A549 (cell line): ENCODE measurements around the gene MVK. TPM values are rescaled to one million over a fixed set of nuclear protein-coding genes. Genes with fewer than 3 reads are reported as not detected.

Source experiments
- ATAC-seq, 2 experiments: fragments of 200-7000 bp in 1 of 2; fragments of >200 bp in 1 of 2; cut with Nextera tagmentation in 1 of 2; cut with Tn5 transposase in 1 of 2; 3 replicates each; pipeline versions ENCODE4 v1.8.0 to v1.9.1; 2018 to 2020; ENCODE audit warnings: mild to moderate bottlenecking in 1 of 2, moderate library complexity in 1 of 2
- CTCF ChIA-PET: fragments of 300-600 bp; sonication (Branson Sonifier 250); formaldehyde crosslinking; extraction: SDS; loops from one replicate; lab custom pipeline; 2021; ENCODE audit warnings: antibody characterized with exemption, inconsistent platforms; lab: Yijun Ruan, JAX
- POLR2A ChIA-PET: fragments of 350-600 bp; formaldehyde crosslinking; extraction: SDS; loops from one replicate; lab custom pipeline; 2021; ENCODE audit warnings: antibody characterized with exemption, inconsistent platforms; lab: Yijun Ruan, JAX
- DNase-seq, 2 experiments: peaks; one replicate each; pipeline versions ENCODE4 v3.0.0 to v3.0.0-alpha.2; 2011 to 2016; ENCODE audit warnings: low read depth in 1 of 2, low spot score in 1 of 2
- FAIRE-seq: peaks from 2 replicates; lab custom pipeline; 2011; peaks lifted over from hg19 to GRCh38; lab: Jason Lieb, UNC
- H3K27ac ChIP-seq, 2 experiments: fragments of >200 bp; sonication (Bioruptor Twin); formaldehyde crosslinking; 3 replicates each; pipeline ENCODE4 v1.5.1; 2016 to 2017
- H3K4me1 ChIP-seq: fragments of >200 bp; sonication (Bioruptor Twin); formaldehyde crosslinking; 3 replicates; pipeline ENCODE4 v1.6.1; 2016
- H3K4me2 ChIP-seq: fragments of >200 bp; sonication (Bioruptor Twin); formaldehyde crosslinking; 3 replicates; pipeline ENCODE4 v1.6.1; 2016
- H3K4me3 ChIP-seq: fragments of >200 bp; sonication (Bioruptor Twin); formaldehyde crosslinking; 3 replicates; pipeline ENCODE4 v1.5.1; 2016
- H3K9me3 ChIP-seq: fragments of >200 bp; sonication (Bioruptor Twin); formaldehyde crosslinking; 3 replicates; pipeline ENCODE4 v1.6.1; 2016
- BHLHE40 ChIP-seq: IDR thresholded peaks from 2 replicates; pipeline ENCODE4 v1.6.1; 2012; ENCODE audit warnings: low read depth, low read length, inconsistent platforms
- CBX2 ChIP-seq: fragments of 200-600 bp; sonication (generic); IDR thresholded peaks from 2 replicates; pipeline ENCODE4 v1.6.1; 2016; ENCODE audit warnings: low read depth, mild to moderate bottlenecking, borderline replicate concordance
- CBX8 ChIP-seq: fragments of 200-600 bp; sonication (generic); IDR thresholded peaks from 2 replicates; pipeline ENCODE4 v1.6.1; 2016
- CEBPB ChIP-seq, 2 experiments: fragments of >200 bp in 1 of 2; sonication (Bioruptor Twin) in 1 of 2; formaldehyde crosslinking in 1 of 2; IDR thresholded peaks; 2 replicates each; pipeline ENCODE4 v1.6.1; 2012 to 2016
- CHD4 ChIP-seq: fragments of 200-600 bp; sonication (generic); IDR thresholded peaks from 2 replicates; pipeline ENCODE4 v1.6.1; 2016; ENCODE audit warnings: antibody characterized with exemption, mild to moderate bottlenecking, borderline replicate concordance
- ESRRA ChIP-seq: fragments of 150-350 bp; IDR thresholded peaks from 2 replicates; pipeline ENCODE4 v1.6.1; 2014; ENCODE audit warnings: mild to moderate bottlenecking, low read length, borderline replicate concordance
- FOSB ChIP-seq: fragments of 250-450 bp; sonication (Bioruptor Pico); IDR thresholded peaks from 2 replicates; pipeline ENCODE4 v1.5.0; 2020; ENCODE audit warnings: mild to moderate bottlenecking, moderate library complexity
- FOSL2 ChIP-seq, 2 experiments: fragments of 450-650 bp in 1 of 2; fragments of >200 bp in 1 of 2; sonication (Bioruptor Twin) in 1 of 2; formaldehyde crosslinking; IDR thresholded peaks; 2 replicates each; pipeline versions ENCODE4 v1.5.0 to v1.6.1; 2016 to 2020; ENCODE audit warnings: mild to moderate bottlenecking in 1 of 2, moderate library complexity in 1 of 2
- HDAC2 ChIP-seq: fragments of 200-600 bp; sonication (generic); IDR thresholded peaks from 2 replicates; pipeline ENCODE4 v1.6.1; 2016
- HOXB13 ChIP-seq: fragments of 250-450 bp; sonication (Bioruptor Pico); IDR thresholded peaks from 2 replicates; pipeline ENCODE4 v1.5.0; 2020; ENCODE audit warnings: low read depth, mild to moderate bottlenecking, moderate library complexity
- JUN ChIP-seq, 2 experiments: fragments of >200 bp; sonication (Bioruptor Twin); formaldehyde crosslinking; IDR thresholded peaks; 2 replicates in 1 of 2; 3 replicates in 1 of 2; pipeline ENCODE4 v1.6.1; 2016 to 2017
- JUNB ChIP-seq: fragments of >200 bp; sonication (Bioruptor Twin); formaldehyde crosslinking; IDR thresholded peaks from 2 replicates; pipeline ENCODE4 v1.6.1; 2016
- KDM1A ChIP-seq: fragments of 200-600 bp; sonication (generic); IDR thresholded peaks from 2 replicates; pipeline ENCODE4 v1.6.1; 2016; ENCODE audit warnings: low read depth, mild to moderate bottlenecking
- KDM5A ChIP-seq: fragments of 200-600 bp; sonication (generic); IDR thresholded peaks from 2 replicates; pipeline ENCODE4 v1.6.1; 2016; ENCODE audit warnings: antibody characterized with exemption, mild to moderate bottlenecking
- MAZ ChIP-seq: fragments of 150-350 bp; IDR thresholded peaks from 2 replicates; pipeline ENCODE4 v1.6.1; 2014; ENCODE audit warnings: antibody characterized with exemption, low read depth, low read length, borderline replicate concordance
- NFE2L2 ChIP-seq: fragments of 150-350 bp; conservative IDR thresholded peaks from 2 replicates; pipeline ENCODE4 v1.6.1; 2014; ENCODE audit warnings: low read length
- NR3C1 ChIP-seq: fragments of >200 bp; sonication (Bioruptor Twin); formaldehyde crosslinking; IDR thresholded peaks from 3 replicates; pipeline ENCODE4 v1.6.1; 2017
- POLR2AphosphoS2 ChIP-seq: conservative IDR thresholded peaks from 2 replicates; pipeline ENCODE4 v1.6.1; 2012; ENCODE audit warnings: low read length, improper control_type of control experiment, inconsistent platforms
- RAD21 ChIP-seq, 2 experiments: fragments of >200 bp in 1 of 2; sonication (Bioruptor Twin) in 1 of 2; formaldehyde crosslinking in 1 of 2; IDR thresholded peaks in 1 of 2; conservative IDR thresholded peaks in 1 of 2; 2 replicates in 1 of 2; 3 replicates in 1 of 2; pipeline ENCODE4 v1.6.1; 2012 to 2018; ENCODE audit warnings: inconsistent platforms in 1 of 2
- RCOR1 ChIP-seq: fragments of 150-350 bp; IDR thresholded peaks from 2 replicates; pipeline ENCODE4 v1.6.1; 2014; ENCODE audit warnings: antibody characterized with exemption, low read length, low read depth
- RNF2 ChIP-seq: fragments of 200-600 bp; sonication (generic); IDR thresholded peaks from 2 replicates; pipeline ENCODE4 v1.6.1; 2016; ENCODE audit warnings: low read depth, mild to moderate bottlenecking, antibody characterized with exemption, moderate library complexity, borderline replicate concordance
- WGBS: methylation state at CpG from one replicate; pipeline ENCODE4 v1.1.6; 2017; ENCODE audit errors: missing lambda C conversion rate; 5-methylcytosine and 5-hydroxymethylcytosine counted together
- polyA plus RNA-seq, 4 experiments: library from polyadenylated mRNA; depleted of rRNA in 3 of 4; stranded (reverse); fragments of >200 nt; fragmentation: RNase III in 1 of 4; extraction: RNeasy Plus Mini Kit Qiagen cat#74134 plus additional on column Dnase treatment in 1 of 4; gene quantifications; 2 replicates in 3 of 4; 3 replicates in 1 of 4; pipeline ENCODE4 v1.2.3, GENCODE V29; 2011 to 2017
- TF ChIP-seq, protein P1 (sequence below): fragments of 150-350 bp; IDR thresholded peaks from 2 replicates; pipeline ENCODE4 v1.6.1; 2014; ENCODE audit warnings: low read depth, mild to moderate bottlenecking, low read length
- TF ChIP-seq, protein P2 (sequence below): fragments of >200 bp; sonication (Bioruptor Twin); formaldehyde crosslinking; IDR thresholded peaks from 2 replicates; pipeline ENCODE4 v1.6.1; 2016
- TF ChIP-seq, protein P3 (sequence below): fragments of 250-450 bp; sonication (Bioruptor Pico); IDR thresholded peaks from 2 replicates; pipeline ENCODE4 v1.5.0; 2020; ENCODE audit warnings: low read depth, mild to moderate bottlenecking, moderate library complexity
- TF ChIP-seq, protein P4 (sequence below): fragments of 250-450 bp; sonication (Bioruptor Pico); IDR thresholded peaks from 2 replicates; pipeline ENCODE4 v1.5.0; 2021; ENCODE audit warnings: mild to moderate bottlenecking, moderate library complexity, borderline replicate concordance

The MVK gene
- polyA plus RNA-seq, 2 of the 4 experiments (the other 2 are of a cell fraction) = 5.9 to 14.8 TPM

DNA sequence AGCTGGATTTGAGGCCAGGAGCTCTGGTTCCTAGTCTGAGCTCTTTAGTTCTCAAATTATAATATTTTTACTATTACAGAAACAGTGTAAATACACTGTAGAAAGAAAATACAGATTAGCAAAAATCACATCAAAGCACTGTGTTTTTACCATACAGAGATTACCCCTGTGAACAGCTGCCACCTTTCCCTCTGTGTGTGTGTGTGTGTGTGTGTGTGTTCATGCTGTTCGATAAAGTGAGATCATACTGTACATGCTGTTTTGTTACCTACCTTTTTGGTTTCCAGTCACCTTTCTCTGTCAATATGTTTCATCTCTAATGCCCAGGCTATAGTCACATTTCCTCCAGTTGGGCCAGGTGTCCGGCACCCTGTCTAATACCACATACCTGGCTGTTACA is 26.9 kb downstream of the MVK start:
- Histone ChIP-seq H3K27ac (no peak overlapping the region), H3K4me2 (no peak overlapping the region), H3K9me3 (no peaks in the 10 kb centered on the region), H3K4me3 (no peak overlapping the region), H3K4me1 (peaks cover 4% of the 10 kb centered on the region)
- no peak for FAIRE-seq
- POLR2A ChIA-PET = no interaction called here
- 82% methylated on average over 2 of the region's 2 CpGs for WGBS
- no peak for ATAC-seq
- DNase-seq = no peak
- TF ChIP-seq HOXB13 (CRISPR knock-in tag) = no peak
- TF ChIP-seq NR3C1 = no peak
- TF ChIP-seq JUNB = no peak
- no peak for TF ChIP-seq CHD4
- TF ChIP-seq NFE2L2 = no peak
- no peak for TF ChIP-seq FOSL2 (IDR thresholded peaks at IDR 0.05)
- TF ChIP-seq FOSL2 (CRISPR knock-in tag; IDR thresholded peaks at IDR 0.05) = no peak
- TF ChIP-seq CBX8 = no peak
- no peak for TF ChIP-seq POLR2AphosphoS2
- no peak for TF ChIP-seq CBX2
- no peak for TF ChIP-seq RNF2
- TF ChIP-seq, protein P1, sequence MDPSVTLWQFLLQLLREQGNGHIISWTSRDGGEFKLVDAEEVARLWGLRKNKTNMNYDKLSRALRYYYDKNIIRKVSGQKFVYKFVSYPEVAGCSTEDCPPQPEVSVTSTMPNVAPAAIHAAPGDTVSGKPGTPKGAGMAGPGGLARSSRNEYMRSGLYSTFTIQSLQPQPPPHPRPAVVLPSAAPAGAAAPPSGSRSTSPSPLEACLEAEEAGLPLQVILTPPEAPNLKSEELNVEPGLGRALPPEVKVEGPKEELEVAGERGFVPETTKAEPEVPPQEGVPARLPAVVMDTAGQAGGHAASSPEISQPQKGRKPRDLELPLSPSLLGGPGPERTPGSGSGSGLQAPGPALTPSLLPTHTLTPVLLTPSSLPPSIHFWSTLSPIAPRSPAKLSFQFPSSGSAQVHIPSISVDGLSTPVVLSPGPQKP = no peak
- no peak for TF ChIP-seq FOSB (CRISPR knock-in tag)
- TF ChIP-seq KDM1A = no peak
- TF ChIP-seq, protein P2, sequence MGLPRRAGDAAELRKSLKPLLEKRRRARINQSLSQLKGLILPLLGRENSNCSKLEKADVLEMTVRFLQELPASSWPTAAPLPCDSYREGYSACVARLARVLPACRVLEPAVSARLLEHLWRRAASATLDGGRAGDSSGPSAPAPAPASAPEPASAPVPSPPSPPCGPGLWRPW = no peak
- TF ChIP-seq CEBPB (IDR thresholded peaks at IDR 0.05) = no peak
- TF ChIP-seq, protein P3, sequence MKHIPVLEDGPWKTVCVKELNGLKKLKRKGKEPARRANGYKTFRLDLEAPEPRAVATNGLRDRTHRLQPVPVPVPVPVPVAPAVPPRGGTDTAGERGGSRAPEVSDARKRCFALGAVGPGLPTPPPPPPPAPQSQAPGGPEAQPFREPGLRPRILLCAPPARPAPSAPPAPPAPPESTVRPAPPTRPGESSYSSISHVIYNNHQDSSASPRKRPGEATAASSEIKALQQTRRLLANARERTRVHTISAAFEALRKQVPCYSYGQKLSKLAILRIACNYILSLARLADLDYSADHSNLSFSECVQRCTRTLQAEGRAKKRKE = no peak
- CTCF ChIA-PET = interaction anchor here (0.8 to 10.4 kb wide), 9 partner anchors 8 to 175 kb away, joined by 3 to 162 read pairs (median 34); partner anchors contain the start of gene FAM222A

DNA sequence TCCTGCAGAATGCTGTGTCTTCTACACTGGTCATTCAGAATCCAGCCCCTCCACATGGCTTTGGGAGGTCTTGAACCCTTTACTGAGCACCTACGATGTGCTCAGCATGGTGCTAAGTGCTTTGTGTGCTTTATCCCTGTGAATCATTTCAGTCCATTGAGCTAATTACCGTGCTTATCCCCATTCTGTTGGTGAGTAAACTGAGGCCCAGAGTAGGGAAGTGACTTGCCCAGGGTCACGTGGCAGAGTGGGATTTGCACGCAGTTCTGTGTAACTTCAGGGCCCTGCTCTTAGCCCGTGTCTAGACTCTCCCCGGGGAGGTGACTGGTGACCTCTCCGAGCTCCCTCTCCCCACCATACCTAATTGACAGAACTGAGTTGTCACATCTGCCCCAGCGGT is 27.4 kb downstream of the MVK start:
- Histone ChIP-seq H3K4me1 (peaks cover 4% of the 10 kb centered on the region), H3K27ac (no peak overlapping the region), H3K4me2 (no peak overlapping the region), H3K9me3 (no peaks in the 10 kb centered on the region), H3K4me3 (no peak overlapping the region)
- ATAC-seq = no peak
- CTCF ChIA-PET = interaction anchor here (1.4 to 10.4 kb wide), 5 partner anchors 8 to 175 kb away, joined by 3 to 162 read pairs (median 54); partner anchors contain the start of gene FAM222A
- TF ChIP-seq RAD21 (conservative IDR thresholded peaks at IDR 0.05 in 1 of 2, IDR thresholded peaks at IDR 0.05 in 1 of 2) (no peak), ESRRA (no peak), CEBPB (IDR thresholded peaks at IDR 0.05) (no peak), BHLHE40 (no peak), CHD4 (no peak), HDAC2 (no peak), JUN (IDR thresholded peaks at IDR 0.05) (no peak), FOSB (CRISPR knock-in tag) (no peak), KDM1A (no peak), KDM5A (no peak), RCOR1 (no peak), MAZ (no peak)
- TF ChIP-seq, protein P4, sequence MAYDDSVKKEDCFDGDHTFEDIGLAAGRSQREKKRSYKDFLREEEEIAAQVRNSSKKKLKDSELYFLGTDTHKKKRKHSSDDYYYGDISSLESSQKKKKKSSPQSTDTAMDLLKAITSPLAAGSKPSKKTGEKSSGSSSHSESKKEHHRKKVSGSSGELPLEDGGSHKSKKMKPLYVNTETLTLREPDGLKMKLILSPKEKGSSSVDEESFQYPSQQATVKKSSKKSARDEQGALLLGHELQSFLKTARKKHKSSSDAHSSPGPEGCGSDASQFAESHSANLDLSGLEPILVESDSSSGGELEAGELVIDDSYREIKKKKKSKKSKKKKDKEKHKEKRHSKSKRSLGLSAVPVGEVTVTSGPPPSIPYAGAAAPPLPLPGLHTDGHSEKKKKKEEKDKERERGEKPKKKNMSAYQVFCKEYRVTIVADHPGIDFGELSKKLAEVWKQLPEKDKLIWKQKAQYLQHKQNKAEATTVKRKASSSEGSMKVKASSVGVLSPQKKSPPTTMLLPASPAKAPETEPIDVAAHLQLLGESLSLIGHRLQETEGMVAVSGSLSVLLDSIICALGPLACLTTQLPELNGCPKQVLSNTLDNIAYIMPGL (CRISPR knock-in tag) = no peak
- DNase-seq = no peak
- POLR2A ChIA-PET = no interaction called here
- 65% methylated on average over 8 of the region's 8 CpGs for WGBS
- no peak for FAIRE-seq
